Thyroid gland (tissue), 4 donors: Measurements from ENCODE around the gene TTLL5. TPM values are rescaled to one million over a fixed set of nuclear protein-coding genes. Genes with fewer than 3 reads are reported as not detected.

Experiments
- DNase-seq, 2 donors: peaks; one replicate each; pipeline ENCODE4 v3.0.0-alpha.2; 2019
- H3K27ac ChIP-seq, 3 donors: fragments of 200-600 bp; sonication (generic); 1 replicate in 2 of 3; 2 replicates in 1 of 3; pipeline ENCODE4 v1.5.1; 2016 to 2019; ENCODE audit warnings: mild to moderate bottlenecking in 1 of 3, moderate library complexity in 1 of 3
- H3K27me3 ChIP-seq: fragments of 200-600 bp; sonication (generic); one replicate; pipeline ENCODE4 v1.5.1; 2019
- H3K36me3 ChIP-seq, 2 donors: fragments of 200-600 bp; sonication (generic); one replicate each; pipeline ENCODE4 v1.5.1; 2016 to 2019
- H3K4me1 ChIP-seq, 2 donors: fragments of 200-600 bp; sonication (generic); one replicate each; pipeline ENCODE4 v1.5.1; 2017 to 2019
- H3K4me3 ChIP-seq, 3 donors: fragments of 200-600 bp; sonication (generic); replicated peaks in 1 of 3; 1 replicate in 2 of 3; 2 replicates in 1 of 3; pipeline ENCODE4 v1.5.1; 2016; ENCODE audit warnings: mild to moderate bottlenecking in 1 of 3
- H3K9me3 ChIP-seq: fragments of 200-600 bp; sonication (generic); one replicate; pipeline ENCODE4 v1.5.1; 2017
- CTCF ChIP-seq, 6 experiments: fragments of 200-600 bp in 3 of 6; fragments of 450-650 bp in 3 of 6; sonication (generic) in 3 of 6; IDR thresholded peaks; one replicate each; pipeline ENCODE4 v1.5.1; 2016 to 2019; ENCODE audit warnings: antibody characterized with exemption in 6 of 6, mild to moderate bottlenecking in 2 of 6, inconsistent platforms in 1 of 6, moderate library complexity in 1 of 6
- POLR2A ChIP-seq, 2 donors: fragments of 450-650 bp; IDR thresholded peaks; one replicate each; pipeline ENCODE4 v1.6.1; 2017; ENCODE audit warnings: antibody characterized with exemption in 2 of 2, mild to moderate bottlenecking in 2 of 2, moderate library complexity in 1 of 2
- WGBS, 2 donors: methylation state at CpG; one replicate each; pipeline ENCODE4 v1.1.5; 2017; 5-methylcytosine and 5-hydroxymethylcytosine counted together
- intact Hi-C: fragments of 100-400 bp; cut with DNase I; formaldehyde crosslinking; loops from one replicate; pipeline ENCODE4 v1.15.1; 2023
- total RNA-seq, 4 donors: library from RNA; depleted of rRNA; stranded (reverse); fragments of >200 nt; gene quantifications; one replicate each; pipeline ENCODE4 v1.2.3, GENCODE V29; 2016

TTLL5 gene
- total RNA-seq, 4 donors from 2014 or later, result 31.8 to 65.1 (median 35.7) TPM

GRCh38 chr14:75980856-75981255, 319.8 kb downstream of the TTLL5 start:
- H3K27me3 ChIP-seq, result no peaks in the 10 kb centered on the region
- H3K4me3 ChIP-seq, result no peak overlapping the region
- 73 to 85% methylated on average over 8 of the region's 8 CpGs for WGBS, 2 donors
- TF ChIP-seq POLR2A (IDR thresholded peaks at IDR 0.05), result no peak
- TF ChIP-seq CTCF (IDR thresholded peaks at IDR 0.05), result no peak
- H3K4me1 ChIP-seq, result peaks cover 17 to 20% of the 10 kb centered on the region in 2 donors
- no peaks in the 10 kb centered on the region for H3K36me3 ChIP-seq
- H3K9me3 ChIP-seq, result no peaks in the 10 kb centered on the region
- peak overlapping the region in 2 of 3 donors; percentile 99 for H3K27ac ChIP-seq
- no peak for DNase-seq
- intact Hi-C loops, result loop anchor here (5.0 kb wide), 2 partner anchors 74 to 269 kb away; no protein-coding TSS in a partner anchor

- peaks cover 20 to 25% of the 10 kb centered on the region in 2 donors for H3K4me1 ChIP-seq
- intact Hi-C loops, result loop anchor here (5.0 kb wide), 2 partner anchors 74 to 269 kb away; no protein-coding TSS in a partner anchor
- peak within 1 kb of the TSS; percentile 49 to 78 (median 72) for H3K4me3 ChIP-seq
- H3K9me3 ChIP-seq, result no peaks in the 10 kb centered on the region
- H3K36me3 ChIP-seq, result no peaks in the 10 kb centered on the region
- no peaks in the 10 kb centered on the region for H3K27me3 ChIP-seq
- 1% methylated on average over 26 of the region's 26 CpGs for WGBS, 2 donors
- peak; percentile 80 to 83 for DNase-seq
- peak within 1 kb of the TSS; percentile 98 to 99 (median 99) for H3K27ac ChIP-seq
- TF ChIP-seq CTCF (IDR thresholded peaks at IDR 0.05), result peak in 2 of 6 experiments; percentile 12 to 23
- peak in 1 of 2 donors; percentile 85 for TF ChIP-seq POLR2A (IDR thresholded peaks at IDR 0.05)
These were observed 320.6 kb downstream of the TTLL5 start, which contains the start of gene TGFB3 for GRCh38 chr14:75981426-75982265. Gene TGFB3 (minus strand): TSS chr14:75981995. CDS start chr14:75980893, 1,102 bp downstream.

GRCh38 chr14:75982266-75983018, 321.4 kb downstream of the TTLL5 start:
- peak; percentile 78 to 83 for DNase-seq
- intact Hi-C loops, result loop anchor here (5.0 kb wide), 2 partner anchors 75 to 270 kb away; no protein-coding TSS in a partner anchor
- H3K36me3 ChIP-seq, result no peaks in the 10 kb centered on the region
- peak overlapping the region; percentile 49 to 78 (median 72) for H3K4me3 ChIP-seq
- no peaks in the 10 kb centered on the region for H3K27me3 ChIP-seq
- peak; percentile 29 to 75 (median 48) for TF ChIP-seq CTCF (IDR thresholded peaks at IDR 0.05)
- TF ChIP-seq POLR2A (IDR thresholded peaks at IDR 0.05), result no peak
- 0 to 1% methylated on average over 35 to 53 of the region's 77 CpGs for WGBS, 2 donors
- H3K4me1 ChIP-seq, result peaks cover 26 to 32% of the 10 kb centered on the region in 2 donors
- peak overlapping the region; percentile 98 to 99 (median 99) for H3K27ac ChIP-seq
- H3K9me3 ChIP-seq, result no peaks in the 10 kb centered on the region

GRCh38 chr14:75983019-75983358, 321.9 kb downstream of the TTLL5 start:
- H3K36me3 ChIP-seq, result no peaks in the 10 kb centered on the region
- H3K27ac ChIP-seq, result peak overlapping the region; percentile 98 to 99 (median 99)
- peak overlapping the region in 2 of 3 donors; percentile 13 to 78 for H3K4me3 ChIP-seq
- no peak for TF ChIP-seq CTCF (IDR thresholded peaks at IDR 0.05)
- TF ChIP-seq POLR2A (IDR thresholded peaks at IDR 0.05), result no peak
- WGBS, 2 donors, result 46 to 72% methylated on average over 3 to 7 of the region's 7 CpGs
- intact Hi-C loops, result loop anchor here (5.0 kb wide), 2 partner anchors 76 to 271 kb away; no protein-coding TSS in a partner anchor
- no peaks in the 10 kb centered on the region for H3K27me3 ChIP-seq
- H3K9me3 ChIP-seq, result no peaks in the 10 kb centered on the region
- H3K4me1 ChIP-seq, result peaks cover 26 to 33% of the 10 kb centered on the region in 2 donors
- DNase-seq, result no peak
